Medulla oblongata (tissue), 1 donor: Measurements from ENCODE around the gene NT5C3A.
"Not testable (repeated sequence)": the region's sequence is repeated elsewhere in the genome, so short reads cannot be mapped to it uniquely, and the experiment has no call there.

Experiments
- DNase-seq: peaks from one replicate; pipeline ENCODE4 v3.0.0-alpha.2; 2015; ENCODE audit errors: extremely low spot score

The NT5C3A gene

DNA sequence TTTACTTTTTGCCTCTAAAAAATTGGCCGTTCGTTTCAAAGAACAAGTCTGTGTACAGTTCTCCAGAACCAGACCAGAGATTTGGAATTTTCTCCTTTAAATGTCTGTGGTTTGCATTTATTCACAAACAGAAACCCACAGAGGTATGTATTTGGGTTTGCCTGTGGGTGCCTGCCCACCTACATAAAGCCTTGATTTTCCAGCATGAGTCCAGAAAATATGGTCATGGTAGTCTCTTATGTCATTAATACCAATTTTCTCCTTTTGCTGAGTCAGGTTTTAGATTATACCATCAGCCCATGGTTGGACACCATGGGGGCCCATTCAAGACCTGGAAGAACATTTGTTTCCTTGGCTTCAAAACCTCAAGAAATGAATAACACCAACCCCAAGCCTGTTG lies 82.7 kb downstream of the NT5C3A start:
- not testable (repeated sequence) for DNase-seq

GRCh38 chr7:32979246-32979645 lies 83.3 kb downstream of the NT5C3A start:
- DNase-seq: not testable (repeated sequence)

DNA sequence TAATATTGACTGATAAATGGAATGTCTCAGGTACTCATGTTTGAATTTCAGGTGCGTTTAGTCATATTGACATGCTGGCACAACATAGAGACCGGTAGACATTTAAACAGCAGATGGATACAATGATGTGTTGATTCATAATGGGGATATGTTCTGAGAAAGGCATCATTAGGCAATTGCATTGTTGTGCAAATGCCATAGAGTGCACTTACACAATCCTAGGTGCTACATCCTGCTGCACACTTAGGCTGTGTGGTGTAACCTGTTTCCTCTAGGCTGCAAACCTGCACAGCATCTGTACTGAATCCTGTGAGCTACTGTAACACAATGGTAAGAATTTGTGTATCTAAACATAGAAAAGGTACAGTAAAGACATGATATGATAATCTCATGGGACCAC lies 85.4 kb downstream of the NT5C3A start:
- DNase-seq: not testable (repeated sequence)

DNA sequence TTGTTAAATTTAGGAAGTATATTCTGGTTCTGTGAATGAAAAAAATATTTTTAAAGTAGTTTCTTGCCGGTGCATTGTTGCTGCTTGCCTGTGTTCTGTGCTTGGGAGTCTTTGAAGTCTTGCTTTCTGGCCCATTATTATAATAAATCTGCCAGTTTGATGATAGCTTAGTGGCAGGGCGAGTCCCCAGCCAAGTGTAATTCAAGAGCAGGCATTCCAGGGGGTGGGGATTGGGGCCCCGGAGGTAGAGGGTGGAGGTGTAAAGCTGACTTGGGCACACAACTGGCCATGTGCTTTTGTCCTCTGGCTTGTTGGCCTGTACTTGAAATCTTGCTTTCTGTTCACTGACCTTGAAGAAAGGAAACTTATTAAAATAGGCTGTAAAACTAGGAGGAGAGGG lies 90.6 kb downstream of the NT5C3A start:
- DNase-seq: not testable (repeated sequence)

DNA sequence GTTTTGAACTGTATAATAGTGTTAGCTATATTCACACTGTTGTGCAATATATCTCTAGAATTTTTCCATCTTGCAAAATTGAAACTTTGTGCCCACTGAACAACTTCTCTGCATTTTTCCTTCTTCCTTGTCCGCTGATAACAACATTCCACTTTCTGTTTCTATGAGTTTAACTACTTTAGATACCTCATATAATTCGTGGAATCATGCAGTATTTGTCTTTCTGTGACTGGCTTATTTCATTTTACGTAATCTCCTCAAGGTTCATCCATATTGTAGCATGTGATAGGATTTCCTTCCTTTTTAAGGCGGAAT lies 95.4 kb downstream of the NT5C3A start:
- not testable (repeated sequence) for DNase-seq

DNA sequence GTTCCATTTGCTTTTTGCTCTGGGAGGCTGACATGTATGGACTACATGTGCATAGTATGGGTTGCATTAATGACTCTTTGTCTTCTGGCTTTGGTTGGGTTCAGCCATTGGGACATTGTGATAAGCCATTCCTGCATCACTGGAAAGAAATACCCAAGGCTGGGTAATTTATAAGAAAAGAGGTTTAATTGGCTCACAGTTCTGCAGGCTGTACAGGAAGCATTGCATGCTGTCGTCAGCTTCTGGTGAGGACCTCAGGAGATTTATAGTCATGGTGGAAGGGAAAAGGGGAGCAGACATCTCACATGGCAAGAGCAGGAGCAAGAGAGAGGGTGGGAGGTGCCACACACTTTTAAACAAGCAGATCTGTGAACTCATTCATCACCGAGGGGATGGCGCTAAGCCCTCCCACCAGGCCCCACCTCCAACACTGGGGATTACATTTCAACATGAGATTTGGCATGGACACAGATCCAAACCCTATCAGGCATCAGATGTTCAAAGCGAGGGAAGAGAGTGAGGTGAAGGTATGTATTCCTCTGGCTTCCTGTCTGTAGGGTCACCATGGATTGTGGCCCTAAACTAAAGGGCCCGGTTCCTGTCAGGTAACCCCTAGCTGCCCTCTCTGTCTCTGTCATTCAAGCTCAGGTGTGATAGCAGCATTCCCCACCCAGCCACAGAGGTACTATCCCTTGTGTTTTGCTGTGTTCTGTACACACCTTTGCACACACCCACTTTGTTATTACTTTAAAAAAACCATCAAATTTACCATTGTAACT lies 95.9 kb downstream of the NT5C3A start:
- not testable (repeated sequence) for DNase-seq

GRCh38 chr7:32964461-32965159 lies 98.0 kb downstream of the NT5C3A start:
- peak; percentile 51 for DNase-seq
